PC-9 (cell line): ENCODE results near the gene KCNK15. TPM values are rescaled to one million over a fixed set of nuclear protein-coding genes. Genes with fewer than 3 reads are reported as not detected.

Source experiments
- BruUV-seq: library from RNA; stranded (reverse); fragments of 400-500 nt; replicated peaks from 2 replicates; lab custom pipeline; 2021; lab: Mats Ljungman, UMichigan
- CTCF ChIA-PET: fragments of 300-600 bp; sonication (Branson Sonifier 250); formaldehyde crosslinking; loops from one replicate; lab custom pipeline; 2022; ENCODE audit warnings: antibody characterized with exemption; lab: Charles Lee
- POLR2A ChIA-PET: fragments of 300-600 bp; sonication (Branson Sonifier 250); formaldehyde crosslinking; loops from one replicate; lab custom pipeline; 2022; ENCODE audit warnings: antibody characterized with exemption; ENCODE audit not compliant: unreplicated experiment; lab: Charles Lee
- DNase-seq, 2 experiments: peaks; one replicate each; pipeline versions ENCODE4 v3.0.0 to v3.0.0-alpha.2; 2015 to 2022; ENCODE audit warnings: mixed read lengths in 1 of 2
- H2AFZ ChIP-seq: fragments of 200-600 bp; sonication (generic); 2 replicates; pipeline ENCODE4 v1.8.1; 2017; ENCODE audit warnings: antibody characterized with exemption
- H3F3A ChIP-seq: fragments of 200-600 bp; sonication (generic); 2 replicates; pipeline ENCODE4 v1.8.1; 2017; ENCODE audit warnings: antibody characterized with exemption, mild to moderate bottlenecking, low read depth; ENCODE audit not compliant: insufficient read depth
- H3K27ac ChIP-seq: fragments of 200-600 bp; sonication (generic); 2 replicates; pipeline ENCODE4 v1.6.1; 2016; ENCODE audit warnings: mixed run types
- H3K27me3 ChIP-seq: fragments of 200-600 bp; sonication (generic); 2 replicates; pipeline ENCODE4 v1.6.1; 2016; ENCODE audit warnings: low read depth, mixed run types; ENCODE audit not compliant: insufficient read depth
- H3K36me3 ChIP-seq: fragments of 200-600 bp; sonication (generic); 2 replicates; pipeline ENCODE4 v1.6.1; 2016; ENCODE audit warnings: low read depth, mixed run types
- H3K4me1 ChIP-seq: fragments of 200-600 bp; sonication (generic); replicated peaks from 2 replicates; pipeline ENCODE4 v1.6.1; 2016; ENCODE audit warnings: mixed run types; ENCODE audit not compliant: insufficient read depth
- H3K4me2 ChIP-seq: fragments of 200-600 bp; sonication (generic); 2 replicates; pipeline ENCODE4 v1.6.1; 2017; ENCODE audit warnings: mixed run types
- H3K4me3 ChIP-seq: fragments of 200-600 bp; sonication (generic); 2 replicates; pipeline ENCODE4 v1.6.1; 2016; ENCODE audit warnings: mixed run types
- H3K79me2 ChIP-seq: fragments of 200-600 bp; sonication (generic); 2 replicates; pipeline ENCODE4 v1.6.1; 2017; ENCODE audit warnings: low read depth, mixed run types
- H3K9me2 ChIP-seq: fragments of 200-600 bp; sonication (generic); 2 replicates; pipeline ENCODE4 v1.8.1; 2017; ENCODE audit warnings: mild to moderate bottlenecking; ENCODE audit not compliant: insufficient read depth
- H3K9me3 ChIP-seq: fragments of 200-600 bp; sonication (generic); 2 replicates; pipeline ENCODE4 v1.8.1; 2016; ENCODE audit warnings: low read depth; ENCODE audit not compliant: insufficient read depth
- H4K20me1 ChIP-seq: fragments of 200-600 bp; sonication (generic); 2 replicates; pipeline ENCODE4 v1.8.1; 2017; ENCODE audit not compliant: insufficient read depth
- EZH2 ChIP-seq: fragments of 200-600 bp; sonication (generic); IDR thresholded peaks from 2 replicates; pipeline ENCODE4 v1.8.0; 2017; ENCODE audit warnings: antibody characterized with exemption, low read depth
- intact Hi-C: fragments of 100-400 bp; cut with micrococcal nuclease; formaldehyde crosslinking; loops from one replicate; pipeline ENCODE4 v1.10.0; 2022; ENCODE audit not compliant: unreplicated experiment
- total RNA-seq: library from RNA; stranded (reverse); gene quantifications from 2 replicates; pipeline ENCODE4 v1.2.3, GENCODE V29; 2021
- TF ChIP-seq, protein P1 (sequence below): fragments of 200-600 bp; sonication (generic); conservative IDR thresholded peaks from 2 replicates; pipeline ENCODE4 v1.6.1; 2017; ENCODE audit warnings: mixed run types, antibody characterized with exemption, mild to moderate bottlenecking, moderate library complexity

The KCNK15 gene
- total RNA-seq, 1 experiment from 2014 or later, result 0.26 TPM

DNA sequence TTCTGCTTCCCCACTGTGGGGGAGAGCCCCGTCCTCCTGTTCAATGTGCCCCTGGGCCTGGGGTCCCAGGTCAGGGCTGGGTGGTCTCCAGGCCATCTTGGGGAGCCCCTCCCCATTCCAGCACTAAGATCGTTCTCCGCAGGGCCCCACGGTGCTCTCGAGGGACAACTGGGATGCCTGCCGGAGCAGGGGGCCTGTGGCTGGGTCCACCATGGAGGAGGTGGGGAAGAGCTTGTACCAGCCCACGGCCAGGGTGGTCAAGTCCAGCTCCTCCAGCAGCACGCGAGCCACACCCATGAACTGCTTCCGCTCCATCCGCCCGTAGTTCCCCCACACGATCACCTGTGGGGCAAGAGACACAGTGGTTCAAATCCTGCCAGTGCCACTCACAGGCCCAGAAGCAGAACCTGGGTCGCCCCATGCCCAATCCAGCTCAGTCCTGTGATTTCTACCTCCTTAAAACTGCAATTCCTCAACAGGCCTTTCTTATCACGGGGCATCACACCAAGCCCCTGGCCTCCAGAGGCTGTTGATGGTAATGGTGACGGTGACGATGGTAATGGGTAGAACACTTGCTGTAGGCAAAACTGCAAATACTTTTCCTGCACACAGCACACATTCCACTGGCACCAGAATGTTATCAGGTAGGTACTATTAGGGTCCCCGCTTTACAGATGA lies 10.5 kb downstream of the KCNK15 start:
- BruUV-seq, result no TSS peak
- no peaks in the 10 kb centered on the region for H3F3A ChIP-seq
- CTCF ChIA-PET, result no interaction called here

GRCh38 chr20:44756956-44757355 lies 11.3 kb downstream of the KCNK15 start:
- Histone ChIP-seq H3F3A (no peaks in the 10 kb centered on the region), H4K20me1 (no peaks in the 10 kb centered on the region), H3K27ac (no peak overlapping the region), H3K4me1 (no peaks in the 10 kb centered on the region), H3K27me3 (peaks cover 94% of the 10 kb centered on the region), H3K79me2 (no peaks in the 10 kb centered on the region), H2AFZ (no peak overlapping the region), H3K9me2 (no peaks in the 10 kb centered on the region), H3K4me2 (no peak overlapping the region), H3K4me3 (no peak overlapping the region), H3K36me3 (no peaks in the 10 kb centered on the region), H3K9me3 (no peaks in the 10 kb centered on the region)
- TF ChIP-seq, protein P1, sequence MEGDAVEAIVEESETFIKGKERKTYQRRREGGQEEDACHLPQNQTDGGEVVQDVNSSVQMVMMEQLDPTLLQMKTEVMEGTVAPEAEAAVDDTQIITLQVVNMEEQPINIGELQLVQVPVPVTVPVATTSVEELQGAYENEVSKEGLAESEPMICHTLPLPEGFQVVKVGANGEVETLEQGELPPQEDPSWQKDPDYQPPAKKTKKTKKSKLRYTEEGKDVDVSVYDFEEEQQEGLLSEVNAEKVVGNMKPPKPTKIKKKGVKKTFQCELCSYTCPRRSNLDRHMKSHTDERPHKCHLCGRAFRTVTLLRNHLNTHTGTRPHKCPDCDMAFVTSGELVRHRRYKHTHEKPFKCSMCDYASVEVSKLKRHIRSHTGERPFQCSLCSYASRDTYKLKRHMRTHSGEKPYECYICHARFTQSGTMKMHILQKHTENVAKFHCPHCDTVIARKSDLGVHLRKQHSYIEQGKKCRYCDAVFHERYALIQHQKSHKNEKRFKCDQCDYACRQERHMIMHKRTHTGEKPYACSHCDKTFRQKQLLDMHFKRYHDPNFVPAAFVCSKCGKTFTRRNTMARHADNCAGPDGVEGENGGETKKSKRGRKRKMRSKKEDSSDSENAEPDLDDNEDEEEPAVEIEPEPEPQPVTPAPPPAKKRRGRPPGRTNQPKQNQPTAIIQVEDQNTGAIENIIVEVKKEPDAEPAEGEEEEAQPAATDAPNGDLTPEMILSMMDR, result no peak
- TF ChIP-seq EZH2, result no peak
- no TSS peak for BruUV-seq
- intact Hi-C loops, result no loop called here
- no peak for DNase-seq
- ChIA-PET CTCF (no interaction called here), POLR2A (no interaction called here)

More for the DNA sequence above, 10.5 kb downstream of the KCNK15 start:
- Histone ChIP-seq H3K79me2 (no peaks in the 10 kb centered on the region), H3K9me3 (no peaks in the 10 kb centered on the region), H3K27me3 (peaks cover 94% of the 10 kb centered on the region), H2AFZ (no peak overlapping the region), H3K9me2 (no peaks in the 10 kb centered on the region), H4K20me1 (no peaks in the 10 kb centered on the region), H3K27ac (no peak overlapping the region), H3K4me3 (no peak overlapping the region), H3K4me2 (no peak overlapping the region), H3K36me3 (no peaks in the 10 kb centered on the region), H3K4me1 (no peaks in the 10 kb centered on the region)
- DNase-seq, result no peak
- POLR2A ChIA-PET, result no interaction called here
- TF ChIP-seq, protein P1, result no peak
- TF ChIP-seq EZH2, result no peak
- intact Hi-C loops, result no loop called here

DNA sequence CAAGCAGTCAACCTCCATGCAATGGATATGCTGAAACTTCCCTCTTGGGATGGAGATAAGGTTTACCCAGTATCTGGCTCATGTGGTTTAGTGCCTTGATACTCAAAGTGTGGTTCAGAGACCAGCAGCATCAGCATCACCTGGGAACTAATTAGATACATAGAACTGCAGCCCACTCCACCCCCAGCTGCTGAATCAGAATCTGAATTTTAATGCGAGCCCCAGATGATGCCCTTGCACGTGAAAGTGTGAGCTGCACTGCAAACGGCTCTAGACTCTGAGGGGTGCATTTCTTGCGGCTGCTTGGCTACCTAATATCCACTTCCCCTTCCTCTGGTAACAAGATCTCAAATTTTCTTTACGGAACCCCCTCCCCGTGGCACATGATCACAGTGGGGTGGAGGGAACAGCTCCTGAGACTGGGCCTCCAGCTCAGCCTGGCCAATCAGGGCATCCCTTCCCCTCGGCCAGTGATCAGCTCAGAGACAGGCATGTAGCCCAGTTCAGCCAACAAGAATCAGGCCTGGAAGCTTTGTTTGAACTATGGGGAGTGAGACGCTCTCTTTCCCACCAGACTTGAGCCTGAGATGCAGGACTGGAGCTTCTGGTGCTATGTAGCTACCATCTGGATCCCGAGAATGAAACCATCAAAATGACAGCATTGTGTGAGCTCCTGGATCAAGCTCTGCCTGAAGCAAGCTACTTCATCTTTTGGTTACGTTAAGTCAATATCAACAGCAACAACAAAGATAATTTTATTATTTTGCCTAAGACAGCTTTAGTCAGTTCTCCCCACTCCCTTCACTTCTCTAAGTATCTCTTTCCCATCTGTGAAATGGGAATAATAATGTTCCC lies 12.8 kb downstream of the KCNK15 start:
- Histone ChIP-seq H4K20me1 (no peaks in the 10 kb centered on the region), H3F3A (no peaks in the 10 kb centered on the region), H3K4me3 (no peak overlapping the region), H3K36me3 (no peaks in the 10 kb centered on the region), H3K4me1 (no peaks in the 10 kb centered on the region), H3K27ac (no peak overlapping the region), H3K79me2 (no peaks in the 10 kb centered on the region), H2AFZ (no peak overlapping the region), H3K9me3 (no peaks in the 10 kb centered on the region), H3K27me3 (peaks cover 94% of the 10 kb centered on the region), H3K4me2 (no peak overlapping the region), H3K9me2 (no peaks in the 10 kb centered on the region)
- intact Hi-C loops, result no loop called here
- TF ChIP-seq EZH2, result no peak
- TF ChIP-seq, protein P1, result no peak
- CTCF ChIA-PET, result no interaction called here
- POLR2A ChIA-PET, result no interaction called here
- no TSS peak for BruUV-seq
- no peak for DNase-seq
